ENCODE measurements around the gene PRIM2.

GRCh38 chr6:57305107-57305506 lies 12.3 kb upstream of the PRIM2 start:
- TF ChIP-seq GLIS3 (CRISPR knock-in tag; IDR thresholded peaks at IDR 0.05) (no peak), ZFP30 (CRISPR knock-in tag; IDR thresholded peaks at IDR 0.05) (no peak), CREB5 (CRISPR knock-in tag; IDR thresholded peaks at IDR 0.05; ENCODE audit: low read depth) (peak; percentile 67; the same call in 1 of the 2 replicates), BACH2 (CRISPR knock-in tag; IDR thresholded peaks at IDR 0.05; ENCODE audit: borderline replicate concordance) (no peak), SNAI2 (CRISPR knock-in tag; IDR thresholded peaks at IDR 0.05) (no peak), TOX (CRISPR knock-in tag; IDR thresholded peaks at IDR 0.05; ENCODE audit: borderline replicate concordance) (peak; percentile 42; the same call in 1 of the 2 replicates), CSDC2 (CRISPR knock-in tag; IDR thresholded peaks at IDR 0.05) (no peak), RARB (CRISPR knock-in tag; IDR thresholded peaks at IDR 0.05) (no peak), ZNF565 (CRISPR knock-in tag; conservative IDR thresholded peaks at IDR 0.05; ENCODE audit: low read depth) (no peak), ARNTL (CRISPR knock-in tag; IDR thresholded peaks at IDR 0.05; ENCODE audit: borderline replicate concordance, low read depth) (no peak), PPARA (CRISPR knock-in tag; IDR thresholded peaks at IDR 0.05; ENCODE audit: borderline replicate concordance) (no peak), ESRRG (CRISPR knock-in tag; IDR thresholded peaks at IDR 0.05) (no peak)
- TF ChIP-seq, protein P1, sequence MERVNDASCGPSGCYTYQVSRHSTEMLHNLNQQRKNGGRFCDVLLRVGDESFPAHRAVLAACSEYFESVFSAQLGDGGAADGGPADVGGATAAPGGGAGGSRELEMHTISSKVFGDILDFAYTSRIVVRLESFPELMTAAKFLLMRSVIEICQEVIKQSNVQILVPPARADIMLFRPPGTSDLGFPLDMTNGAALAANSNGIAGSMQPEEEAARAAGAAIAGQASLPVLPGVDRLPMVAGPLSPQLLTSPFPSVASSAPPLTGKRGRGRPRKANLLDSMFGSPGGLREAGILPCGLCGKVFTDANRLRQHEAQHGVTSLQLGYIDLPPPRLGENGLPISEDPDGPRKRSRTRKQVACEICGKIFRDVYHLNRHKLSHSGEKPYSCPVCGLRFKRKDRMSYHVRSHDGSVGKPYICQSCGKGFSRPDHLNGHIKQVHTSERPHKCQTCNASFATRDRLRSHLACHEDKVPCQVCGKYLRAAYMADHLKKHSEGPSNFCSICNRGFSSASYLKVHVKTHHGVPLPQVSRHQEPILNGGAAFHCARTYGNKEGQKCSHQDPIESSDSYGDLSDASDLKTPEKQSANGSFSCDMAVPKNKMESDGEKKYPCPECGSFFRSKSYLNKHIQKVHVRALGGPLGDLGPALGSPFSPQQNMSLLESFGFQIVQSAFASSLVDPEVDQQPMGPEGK (CRISPR knock-in tag; IDR thresholded peaks at IDR 0.05; ENCODE audit: borderline replicate concordance) = peak; percentile 54; the same call in 1 of the 2 replicates
